EH (cell line): ENCODE measurements around the gene TMCO4.
A peak's percentile ranks its signal among the peaks of the same experiment; 100 is the strongest.
"Not testable (repeated sequence)": the region's sequence is repeated elsewhere in the genome, so short reads cannot be mapped to it uniquely, and the experiment has no call there.

Experiments used
- DNase-seq: peaks from one replicate; pipeline ENCODE4 v3.0.0-alpha.2; 2015; ENCODE audit warnings: low read depth

TMCO4 gene

GRCh38 chr1:19656134-19656779 lies 143.5 kb downstream of the TMCO4 start:
- no peak for DNase-seq

DNA sequence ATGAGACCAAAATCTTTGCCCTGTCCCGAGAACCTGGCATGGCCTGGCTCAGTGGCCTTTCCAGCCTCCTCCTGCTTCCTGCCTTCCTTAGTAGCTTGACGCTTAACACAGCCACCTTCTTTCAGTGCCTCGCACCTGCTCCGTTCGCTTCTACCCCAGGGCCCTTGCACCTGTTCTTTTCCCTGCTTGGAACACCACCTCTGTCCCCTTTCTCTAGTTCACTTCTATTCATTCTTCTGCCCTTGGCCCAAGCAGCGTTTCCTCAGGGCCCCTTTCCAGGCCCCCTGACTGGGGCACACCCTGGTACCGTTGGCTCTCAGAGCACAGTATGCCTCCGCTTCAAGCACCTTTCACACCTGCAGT lies 144.0 kb downstream of the TMCO4 start:
- no peak for DNase-seq

- DNase-seq, result no peak
Observed at GRCh38 chr1:19654886-19655717, 144.6 kb downstream of the TMCO4 start.

GRCh38 chr1:19654386-19654785 lies 145.3 kb downstream of the TMCO4 start:
- DNase-seq, result peak; percentile 38

DNA sequence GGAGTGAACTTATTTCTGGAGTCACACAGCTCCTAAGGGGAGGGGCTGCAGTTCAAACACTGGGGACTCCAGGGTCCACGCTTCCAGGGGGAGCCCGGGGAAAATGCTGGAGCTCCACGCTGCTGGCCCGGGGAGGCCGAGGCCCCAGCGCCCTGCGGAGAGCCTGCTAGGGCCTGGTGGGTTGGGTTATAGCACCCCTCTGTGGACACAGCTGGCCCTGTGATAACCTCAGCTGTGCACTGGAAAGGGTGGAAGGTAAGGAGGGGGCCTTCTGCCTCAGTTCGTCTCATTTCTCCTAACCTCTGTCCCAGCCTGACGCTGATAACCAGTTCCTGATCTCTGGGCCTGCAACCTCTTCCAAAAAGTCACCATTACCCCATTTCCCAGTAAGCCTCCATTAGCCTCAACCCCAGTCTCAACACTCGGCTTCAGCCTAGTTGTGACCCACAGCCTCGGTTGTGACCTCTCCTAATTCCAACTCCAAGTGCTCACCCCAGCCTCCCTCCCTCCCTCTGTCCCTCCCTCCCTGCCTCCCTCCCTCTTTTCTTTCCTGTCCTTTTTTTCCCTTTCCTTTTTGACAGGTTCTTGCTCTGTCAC lies 148.5 kb downstream of the TMCO4 start:
- DNase-seq, result peak; percentile 63

GRCh38 chr1:19650416-19651140 lies 149.1 kb downstream of the TMCO4 start:
- DNase-seq, result no peak

DNA sequence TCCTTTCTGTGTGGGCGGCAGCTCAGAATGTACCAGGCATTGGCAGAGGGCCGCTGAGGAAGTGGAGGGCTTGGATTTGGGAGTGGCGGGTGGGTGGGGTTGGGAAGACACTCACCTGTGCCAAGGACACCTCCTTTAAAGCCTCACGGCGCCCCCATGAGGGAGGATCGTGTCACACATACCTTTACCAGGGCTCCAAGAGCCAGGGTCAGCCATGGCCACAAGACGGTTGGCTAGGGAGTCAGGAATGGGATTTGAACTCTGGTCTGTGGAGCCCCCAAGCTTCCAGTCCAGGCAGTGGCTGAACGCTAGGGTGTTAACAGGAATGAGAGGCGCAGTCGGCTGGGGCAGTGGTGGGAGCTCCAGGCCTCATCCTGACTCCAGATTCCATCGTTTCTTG lies 151.0 kb downstream of the TMCO4 start:
- no peak for DNase-seq

- DNase-seq, result no peak
Observed at GRCh38 chr1:19648239-19648638, 151.5 kb downstream of the TMCO4 start.

DNA sequence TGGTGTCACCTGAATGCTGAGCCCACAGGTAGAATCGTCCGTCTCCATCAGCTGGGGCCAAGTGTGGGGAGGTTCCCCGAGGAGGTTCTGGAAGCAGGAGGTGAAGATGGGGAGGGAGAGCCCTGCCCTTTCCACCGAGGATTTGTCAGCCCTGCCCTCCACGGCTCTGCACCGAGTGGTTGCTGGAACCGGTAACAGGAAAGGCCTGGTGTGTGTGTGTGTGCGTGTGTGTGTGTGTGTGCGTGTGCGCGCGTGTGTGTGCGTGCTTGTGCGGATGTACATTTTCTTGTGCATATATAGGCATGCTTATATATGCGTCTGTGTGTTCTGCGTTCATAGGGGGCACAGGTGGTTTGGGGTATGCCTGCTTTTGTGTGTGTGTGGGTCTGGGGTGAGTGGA lies 152.1 kb downstream of the TMCO4 start:
- DNase-seq, result no peak

DNA sequence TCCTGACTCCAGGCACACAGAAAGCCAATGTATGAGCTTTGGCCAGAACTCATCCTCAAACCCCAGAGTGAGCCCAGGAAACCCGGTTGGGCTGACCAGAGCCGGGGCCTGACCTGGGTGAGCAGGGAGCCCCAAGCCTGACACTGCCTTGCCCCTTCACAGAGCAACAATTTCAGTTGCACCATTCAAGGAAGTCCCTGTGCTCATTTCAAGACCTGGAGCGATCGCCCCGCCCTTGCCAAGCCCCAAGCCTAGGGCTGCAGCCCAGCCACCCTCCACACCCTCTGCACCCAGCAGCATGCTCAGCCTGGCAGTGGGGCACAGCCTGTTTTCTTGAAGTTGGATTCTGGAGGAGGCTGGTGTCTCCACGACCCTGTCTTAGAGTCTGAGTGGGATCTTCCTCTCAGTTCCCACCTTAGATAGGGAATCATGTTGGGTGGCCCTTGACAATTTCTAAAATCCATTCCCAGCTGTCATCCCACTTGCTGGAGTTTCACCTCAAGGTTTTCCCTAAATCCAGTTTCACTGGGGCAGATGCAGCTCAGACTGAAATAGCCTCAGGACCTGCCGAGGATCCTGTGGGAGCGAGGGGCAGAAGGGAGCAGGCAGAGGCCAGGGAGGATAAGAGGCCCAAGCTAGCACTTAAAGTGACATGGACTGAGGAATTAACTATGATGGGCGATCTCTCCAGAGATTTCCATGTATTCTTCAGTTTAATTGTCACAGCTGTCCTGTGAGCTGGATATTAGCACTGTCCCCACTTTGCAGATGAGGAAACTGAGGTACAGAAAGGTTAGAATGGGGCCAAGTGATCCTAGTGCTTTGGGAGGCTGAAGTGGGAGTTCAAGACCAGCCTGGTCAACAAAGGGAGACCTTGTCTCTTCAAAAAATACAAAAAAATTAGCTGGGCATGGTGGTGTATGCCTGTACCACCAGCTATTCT lies 153.1 kb downstream of the TMCO4 start:
- no peak for DNase-seq

DNA sequence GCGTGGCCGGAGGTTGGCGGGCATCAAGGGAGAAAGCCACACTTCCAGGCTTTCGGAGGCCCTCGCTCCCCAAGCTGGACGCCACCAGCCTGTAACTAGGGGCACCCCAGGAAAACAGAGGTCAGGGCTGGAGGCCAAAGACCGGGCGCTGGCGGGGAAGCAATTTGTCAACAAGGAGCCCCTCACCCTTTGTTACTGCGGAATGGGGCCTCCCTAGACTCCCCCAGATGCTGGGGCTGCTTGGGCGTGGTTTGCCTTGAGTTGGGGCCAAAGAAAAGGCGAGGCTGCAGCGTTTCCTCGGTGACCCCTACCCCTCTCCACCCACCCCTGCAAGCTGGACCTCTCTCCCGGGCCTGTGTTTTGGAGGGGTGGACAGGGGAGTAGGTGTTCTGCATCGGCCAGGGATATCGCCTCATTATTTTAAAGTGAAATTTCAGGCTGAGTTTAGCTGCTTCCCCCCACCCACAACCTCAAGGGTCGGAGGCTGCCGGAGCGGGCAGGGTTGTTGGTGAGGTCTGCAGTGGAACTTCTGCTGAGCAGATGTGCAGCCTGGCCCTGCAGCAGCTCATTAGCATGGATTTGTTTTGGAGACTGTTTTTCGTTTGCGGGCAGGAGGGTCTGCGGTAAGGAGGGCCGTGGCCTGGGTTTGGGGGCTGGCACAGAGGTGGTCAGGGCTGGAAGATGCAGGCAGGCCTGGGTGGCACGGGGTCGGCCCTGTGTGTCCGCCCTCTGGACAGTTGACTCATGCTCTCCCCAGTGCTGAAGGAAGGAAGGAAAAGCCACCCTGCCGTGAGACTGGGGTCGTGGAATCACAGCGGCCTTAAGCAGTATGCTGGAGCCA lies 154.1 kb downstream of the TMCO4 start:
- peak; percentile 56 for DNase-seq

DNA sequence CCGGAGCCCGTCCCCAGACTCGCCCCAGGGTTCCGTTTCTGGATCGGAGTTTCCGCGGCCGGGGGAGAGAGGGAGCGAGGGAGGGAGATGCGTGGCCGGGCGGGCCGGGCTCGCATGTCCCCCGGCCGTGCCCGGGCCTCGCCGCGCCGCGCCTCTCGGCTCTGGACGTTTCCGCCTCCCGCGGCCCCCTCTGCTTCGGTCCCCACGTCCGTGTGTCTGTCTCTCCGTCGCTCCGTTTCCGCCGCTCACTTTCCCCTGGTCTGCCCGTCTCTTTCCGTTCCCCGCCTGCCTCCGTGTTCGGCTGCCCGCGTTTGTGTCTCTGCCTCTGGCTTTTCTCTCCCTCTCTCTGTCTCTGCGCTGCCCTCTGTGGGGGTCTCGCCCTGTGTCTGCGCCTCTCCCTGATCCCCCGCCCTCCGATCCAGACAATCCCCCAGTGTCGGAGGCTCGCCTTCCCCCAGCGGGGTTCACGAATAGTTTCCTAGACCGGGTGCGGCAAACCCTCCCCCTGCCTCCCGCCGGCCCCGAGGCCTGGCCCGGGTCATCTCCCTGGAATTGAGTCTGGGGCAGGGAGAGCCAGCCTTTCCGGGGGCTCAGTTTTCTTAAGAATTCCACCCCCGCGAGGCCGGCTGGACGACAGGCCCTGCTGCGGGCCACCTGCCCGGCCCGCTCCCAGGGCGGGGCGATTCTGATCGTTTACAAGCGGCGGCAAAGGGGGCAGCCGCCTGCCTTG lies 154.9 kb downstream of the TMCO4 start:
- peak; percentile 59 for DNase-seq

DNA sequence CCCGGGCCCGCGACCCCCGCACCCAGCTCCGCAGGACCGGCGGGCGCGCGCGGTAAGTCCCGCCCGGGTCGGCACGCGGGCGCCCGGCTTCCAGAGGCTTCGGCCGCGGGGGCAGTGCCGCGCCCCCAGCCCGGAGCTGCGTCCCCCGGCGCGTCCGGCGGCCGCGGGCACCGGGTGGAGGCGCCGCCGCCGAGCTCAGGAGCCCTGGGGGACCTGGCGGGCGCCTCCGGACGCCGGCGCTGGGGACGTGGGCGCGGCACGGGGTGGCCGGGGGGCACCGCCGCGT lies 155.4 kb downstream of the TMCO4 start:
- no peak for DNase-seq

GRCh38 chr1:19643602-19644394 lies 155.9 kb downstream of the TMCO4 start, which contains the start of gene NBL1:
Gene NBL1 (plus strand): TSS chr1:19644311. CDS start chr1:19655031, 10,720 bp downstream.
- DNase-seq, result peak; percentile 67

- DNase-seq, result peak; percentile 72
Observed at GRCh38 chr1:19643121-19643520, 156.6 kb downstream of the TMCO4 start.

- DNase-seq, result peak; percentile 48
Observed at GRCh38 chr1:19640363-19641316, 159.1 kb downstream of the TMCO4 start.

GRCh38 chr1:19639999-19640362 lies 159.7 kb downstream of the TMCO4 start:
- DNase-seq, result no peak

DNA sequence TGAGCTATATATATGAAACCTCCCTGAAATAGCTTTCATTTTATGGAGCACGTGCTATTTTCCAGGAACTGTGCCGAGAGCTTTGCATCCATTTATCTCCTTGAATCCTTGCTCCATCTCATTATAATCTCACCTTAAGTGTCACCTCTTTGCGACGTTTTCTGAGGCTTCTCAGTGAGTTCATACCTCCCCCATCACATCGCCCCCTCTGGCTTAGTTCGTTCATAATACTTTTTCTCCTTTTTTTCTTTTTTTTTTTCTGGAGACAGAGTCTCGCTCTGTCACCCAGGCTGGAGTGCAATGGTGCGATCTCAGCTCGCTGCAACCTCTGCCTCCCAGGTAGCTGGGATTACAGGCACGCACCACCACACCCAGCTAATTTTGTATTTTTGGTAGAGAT lies 160.5 kb downstream of the TMCO4 start:
- not testable (repeated sequence) for DNase-seq
